K562 (cell line): ENCODE results near the gene DSG1. TPM values are rescaled to one million over a fixed set of nuclear protein-coding genes. Genes with fewer than 3 reads are reported as not detected.
"Not testable (repeated sequence)": the region's sequence is repeated elsewhere in the genome, so short reads cannot be mapped to it uniquely, and the experiment has no call there.

Experiments
- ATAC-seq: fragments of 200-7000 bp; cut with Tn5 transposase; 3 replicates; pipeline ENCODE4 v1.9.1; 2020; ENCODE audit warnings: moderate library complexity
- BruUV-seq: library from RNA; stranded (reverse); fragments of 400-500 nt; replicated peaks from 2 replicates; lab custom pipeline; 2021; lab: Mats Ljungman, UMichigan
- CTCF ChIA-PET: fragments of 300-600 bp; formaldehyde crosslinking; extraction: SDS; loops from one replicate; lab custom pipeline; 2021; ENCODE audit warnings: low intra/inter-chr PET ratio; lab: Yijun Ruan, JAX
- POLR2A ChIA-PET: fragments of 300-600, 350-650 bp; sonication (Branson Sonifier 250); formaldehyde crosslinking; extraction: SDS; loops from one replicate; lab custom pipeline; 2021; ENCODE audit warnings: antibody characterized with exemption, inconsistent platforms; lab: Yijun Ruan, JAX
- DNase-seq, 4 experiments: peaks; one replicate each; pipeline versions ENCODE4 v3.0.0 to v3.0.0-alpha.2; 2011 to 2018; ENCODE audit warnings: low spot score in 3 of 4, mixed read lengths in 3 of 4; ENCODE audit errors: extremely low read depth in 1 of 4
- FAIRE-seq: peaks from 2 replicates; lab custom pipeline; 2011; peaks lifted over from hg19 to GRCh38; lab: Jason Lieb, UNC
- H2AFZ ChIP-seq: 2 replicates; pipeline ENCODE4 v1.6.0; 2011; ENCODE audit warnings: low read depth, low read length, control low read depth, inconsistent platforms
- H3K27ac ChIP-seq: fragments of 200-600 bp; 3 replicates; pipeline ENCODE4 v1.8.0; 2011; ENCODE audit warnings: low read depth, mild to moderate bottlenecking, control low read depth, inconsistent platforms, low read length, moderate library complexity, mixed read lengths; ENCODE audit errors: extremely low read depth
- H3K27me3 ChIP-seq, 2 experiments: fragments of 300-600 bp in 1 of 2; 2 replicates in 1 of 2; 3 replicates in 1 of 2; pipeline versions ENCODE4 v1.6.0 to v1.8.0; 2011; ENCODE audit warnings: inconsistent platforms in 2 of 2, low read length in 2 of 2, mild to moderate bottlenecking in 1 of 2, mixed read lengths in 1 of 2, moderate library complexity in 1 of 2; ENCODE audit not compliant: control insufficient read depth in 2 of 2, insufficient read depth in 2 of 2
- H3K36me3 ChIP-seq: fragments of 300-600 bp; 3 replicates; pipeline ENCODE4 v1.8.0; 2011; ENCODE audit warnings: mild to moderate bottlenecking, low read length, inconsistent platforms; ENCODE audit not compliant: control insufficient read depth, insufficient read depth
- H3K4me1 ChIP-seq, 2 experiments: fragments of 200-600 bp in 1 of 2; replicated peaks in 1 of 2; 2 replicates in 1 of 2; 3 replicates in 1 of 2; pipeline versions ENCODE4 v1.5.1 to v1.8.0; 2011; ENCODE audit warnings: inconsistent platforms in 2 of 2, low read length in 2 of 2, mild to moderate bottlenecking in 1 of 2, mixed read lengths in 1 of 2, moderate library complexity in 1 of 2; ENCODE audit not compliant: control insufficient read depth in 2 of 2, insufficient read depth in 2 of 2
- H3K4me2 ChIP-seq: 2 replicates; pipeline ENCODE4 v1.6.1; 2011; ENCODE audit warnings: low read length, control low read depth, inconsistent platforms, mixed read lengths; ENCODE audit not compliant: insufficient read depth
- H3K4me3 ChIP-seq: fragments of 200-600 bp; sonication (generic), shearing (Covaris generic); 2 replicates; pipeline ENCODE4 v1.5.1; 2016; ENCODE audit warnings: control low read depth, inconsistent platforms
- H3K79me2 ChIP-seq: fragments of 200-600 bp; 3 replicates; pipeline ENCODE4 v1.8.0; 2011; ENCODE audit warnings: low read length, inconsistent platforms; ENCODE audit not compliant: control insufficient read depth, insufficient read depth
- H3K9ac ChIP-seq, 2 experiments: 2 replicates each; pipeline versions ENCODE4 v1.6.0 to v1.6.1; 2011; ENCODE audit warnings: low read depth in 2 of 2, low read length in 2 of 2, control low read depth in 1 of 2, inconsistent platforms in 1 of 2, mild to moderate bottlenecking in 1 of 2, mixed read lengths in 1 of 2; ENCODE audit not compliant: insufficient read depth in 1 of 2
- H3K9me1 ChIP-seq: one replicate; pipeline ENCODE4 v1.6.0; 2011; ENCODE audit warnings: inconsistent platforms, mild to moderate bottlenecking, low read length, moderate library complexity; ENCODE audit not compliant: control insufficient read depth, insufficient read depth
- H3K9me3 ChIP-seq: replicated peaks from 2 replicates; pipeline ENCODE4 v1.5.1; 2011; ENCODE audit warnings: low read depth, low read length, inconsistent platforms; ENCODE audit not compliant: control insufficient read depth, insufficient read depth
- H4K20me1 ChIP-seq: replicated peaks from 2 replicates; pipeline ENCODE4 v1.6.1; 2011; ENCODE audit warnings: low read length, inconsistent platforms, mixed read lengths; ENCODE audit not compliant: control insufficient read depth, insufficient read depth
- BRCA1 ChIP-seq, 2 experiments: fragments of 450-650 bp in 1 of 2; sonication (generic) in 1 of 2; formaldehyde crosslinking in 1 of 2; IDR thresholded peaks; 2 replicates each; pipeline versions ENCODE4 v1.5.0 to v1.6.1; 2017 to 2020; ENCODE audit warnings: mild to moderate bottlenecking in 1 of 2, missing genetic modification reagents in 1 of 2
- FOXM1 ChIP-seq, 2 experiments: fragments of 450-650 bp in 1 of 2; sonication (generic) in 1 of 2; formaldehyde crosslinking in 1 of 2; IDR thresholded peaks; 2 replicates each; pipeline versions ENCODE4 v1.6.1 to v1.9.0; 2017 to 2022; ENCODE audit warnings: low read depth in 2 of 2, mild to moderate bottlenecking in 2 of 2, missing genetic modification reagents in 1 of 2, moderate library complexity in 1 of 2
- HDAC8 ChIP-seq: fragments of 450-650 bp; IDR thresholded peaks from 2 replicates; pipeline ENCODE4 v1.6.1; 2016; ENCODE audit warnings: mild to moderate bottlenecking, missing genetic modification characterization, moderate library complexity, missing compliant biosample characterization
- SMARCC2 ChIP-seq: fragments of 450-650 bp; IDR thresholded peaks from 2 replicates; pipeline ENCODE4 v1.6.1; 2017; ENCODE audit warnings: antibody characterized with exemption, moderate library complexity, mild to moderate bottlenecking, low read depth
- SP2 ChIP-seq: IDR thresholded peaks from 2 replicates; pipeline ENCODE4 v1.6.1; 2011; ENCODE audit warnings: mild to moderate bottlenecking, low read depth, low read length, moderate library complexity; ENCODE audit not compliant: poor library complexity, severe bottlenecking; ENCODE audit errors: extremely low read depth
- ZBTB34 ChIP-seq: fragments of 250-450 bp; sonication (Bioruptor Pico); IDR thresholded peaks from 2 replicates; pipeline ENCODE4 v1.8.0; 2021; ENCODE audit warnings: mild to moderate bottlenecking, moderate library complexity
- ZBTB9 ChIP-seq: fragments of 450-650 bp; formaldehyde crosslinking; IDR thresholded peaks from 2 replicates; pipeline ENCODE4 v1.4.0; 2020; ENCODE audit warnings: mild to moderate bottlenecking, moderate library complexity
- ZC3H11A ChIP-seq: IDR thresholded peaks from 2 replicates; pipeline ENCODE4 v1.6.1; 2012; ENCODE audit warnings: low read depth, low read length, improper control_type of control experiment
- ZNF668 ChIP-seq: fragments of 250-450 bp; sonication (Bioruptor Pico); IDR thresholded peaks from 2 replicates; pipeline ENCODE4 v1.8.0; 2022; ENCODE audit warnings: mild to moderate bottlenecking, inconsistent platforms
- ZNF76 ChIP-seq: fragments of 250-450 bp; sonication (Bioruptor Pico); IDR thresholded peaks from 2 replicates; pipeline ENCODE4 v1.4.0; 2020; ENCODE audit warnings: mild to moderate bottlenecking, moderate library complexity, borderline replicate concordance
- WGBS: fragments of 100-300 bp; shearing (Covaris generic); methylation state at CpG from one replicate; pipeline ENCODE4 v1.1.6; 2016; ENCODE audit warnings: low coverage, mixed read lengths; ENCODE audit not compliant: insufficient coverage; ENCODE audit errors: missing lambda C conversion rate; 5-methylcytosine and 5-hydroxymethylcytosine counted together
- in situ Hi-C: fragments of 300-500 bp; cut with MboI; formaldehyde crosslinking; loops from 4 replicates; pipeline ENCODE4 v1.15.0; 2018; ENCODE audit warnings: inconsistent platforms, mixed read lengths
- intact Hi-C: fragments of 100-400 bp; cut with micrococcal nuclease; formaldehyde crosslinking; loops from 2 replicates; pipeline ENCODE4 v1.14.2; 2022
- polyA plus RNA-seq, 8 experiments: library from polyadenylated mRNA; depleted of rRNA in 4 of 8; stranded (reverse) in 5 of 8; unstranded in 3 of 8; fragments of >200 nt; fragmentation: Nextera tagmentation in 2 of 8; fragmentation: Illumina TruSeq in 1 of 8; extraction: Ambion mirVana in 2 of 8; extraction: Trizol in 1 of 8; gene quantifications; 2 replicates each; pipeline versions ENCODE4 v1.2.1 to v1.2.3, GENCODE V29; 2011 to 2014; ENCODE audit warnings: inconsistent platforms in 1 of 8, missing spikeins in 1 of 8
- total RNA-seq, 7 experiments: library from RNA; depleted of rRNA in 6 of 7; stranded (reverse); fragments of >200 nt in 6 of 7; fragmentation: Illumina TruSeq in 2 of 7; extraction: Trizol in 2 of 7; gene quantifications; 2 replicates each; pipeline versions ENCODE4 v1.2.1 to v1.2.3, GENCODE V29; 2011 to 2021; ENCODE audit warnings: low replicate concordance in 1 of 7

DSG1 gene
- total and polyA plus RNA-seq, 9 of the 15 experiments (the other 6 are each of a cell fraction or from before 2014, with no cell fraction given): 0.03 to 0.26 (median 0.15) TPM; not detected in 1

GRCh38 chr18:31281437-31281836 is 36.5 kb upstream of the DSG1 start (continued):
- TF ChIP-seq ZNF668 (CRISPR knock-in tag) (no peak), SP2 (no peak), SMARCC2 (no peak), ZBTB34 (no peak), BRCA1 (IDR thresholded peaks at IDR 0.05) (no peak), BRCA1 (CRISPR knock-in tag; IDR thresholded peaks at IDR 0.05) (no peak), FOXM1 (IDR thresholded peaks at IDR 0.05; ENCODE audit: low read depth) (no peak), FOXM1 (CRISPR knock-in tag; IDR thresholded peaks at IDR 0.05; ENCODE audit: low read depth) (no peak), ZBTB9 (CRISPR knock-in tag) (no peak), HDAC8 (no peak), ZNF76 (CRISPR knock-in tag) (no peak), ZC3H11A (no peak)

- H3K9ac ChIP-seq, H3K4me2 ChIP-seq, H2AFZ ChIP-seq, CTCF ChIA-PET, H3K27ac ChIP-seq, H3K4me1 ChIP-seq, H3K9me3 ChIP-seq, H3K9me1 ChIP-seq, H3K4me3 ChIP-seq, in situ Hi-C loops, ATAC-seq, FAIRE-seq, H4K20me1 ChIP-seq, H3K36me3 ChIP-seq, H3K79me2 ChIP-seq, intact Hi-C loops, BruUV-seq, H3K27me3 ChIP-seq, DNase-seq: not testable (repeated sequence)
- POLR2A ChIA-PET: interaction anchor here (0.6 kb wide), 1 partner anchor 175 kb away, joined by 4 read pairs; no protein-coding TSS in a partner anchor
- WGBS: 0% methylated on average over 3 of the region's 3 CpGs
Measured at GRCh38 chr18:31289446-31289845, 28.5 kb upstream of the DSG1 start.
